PC-9 (cell line): Measurements from ENCODE around the gene IGFBP1.

ENCODE experiments used
- CTCF ChIP-seq: fragments of 200-600 bp; sonication (generic); conservative IDR thresholded peaks from 2 replicates; pipeline ENCODE4 v1.6.1; 2017; ENCODE audit warnings: mixed run types, antibody characterized with exemption, mild to moderate bottlenecking, moderate library complexity
- EZH2 ChIP-seq: fragments of 200-600 bp; sonication (generic); IDR thresholded peaks from 2 replicates; pipeline ENCODE4 v1.8.0; 2017; ENCODE audit warnings: antibody characterized with exemption, low read depth

DNA sequence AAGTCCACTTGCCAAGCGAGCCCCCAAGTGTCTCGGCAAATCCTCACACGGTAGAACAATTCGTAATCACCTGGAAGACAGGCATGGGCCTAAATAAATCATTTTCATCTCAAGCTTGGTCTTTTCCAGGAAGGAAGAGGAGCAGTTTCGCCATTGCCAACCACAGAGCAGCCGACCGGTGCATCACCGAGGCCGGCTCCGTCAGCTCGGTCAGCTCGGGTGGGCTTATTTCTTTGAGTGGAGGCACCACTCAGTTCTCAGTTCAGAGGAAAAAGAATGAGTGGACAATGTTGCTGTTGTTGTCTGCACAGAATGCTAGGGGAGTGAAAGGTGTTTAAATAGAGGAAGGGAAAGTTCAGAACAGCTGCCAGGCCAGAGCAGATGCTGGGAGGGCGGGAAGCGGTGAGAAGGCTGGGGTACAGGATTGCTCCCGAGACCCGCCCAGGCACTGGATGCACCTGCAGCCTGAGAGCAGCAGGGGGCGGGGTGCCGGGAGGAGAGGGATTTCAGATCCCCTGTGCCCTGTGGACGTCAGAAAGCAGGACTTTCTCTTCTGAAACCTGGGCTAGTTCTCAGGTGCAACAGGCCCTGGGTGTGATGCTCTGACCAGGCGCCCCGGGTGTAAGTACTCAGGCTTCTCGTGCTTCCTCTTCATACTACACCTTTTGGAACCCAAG lies 50.5 kb downstream of the IGFBP1 start:
- 0 out of 2 replicates have a peak, but pooled peaks have one; percentile 30 for TF ChIP-seq CTCF
- TF ChIP-seq EZH2, result no peak
